ENCODE results near the gene GGACT. TPM values are rescaled to one million over a fixed set of nuclear protein-coding genes. Genes with fewer than 3 reads are reported as not detected.

Gene GGACT
- total RNA-seq, 1 donor from 2014 or later, result 4.7 TPM

DNA sequence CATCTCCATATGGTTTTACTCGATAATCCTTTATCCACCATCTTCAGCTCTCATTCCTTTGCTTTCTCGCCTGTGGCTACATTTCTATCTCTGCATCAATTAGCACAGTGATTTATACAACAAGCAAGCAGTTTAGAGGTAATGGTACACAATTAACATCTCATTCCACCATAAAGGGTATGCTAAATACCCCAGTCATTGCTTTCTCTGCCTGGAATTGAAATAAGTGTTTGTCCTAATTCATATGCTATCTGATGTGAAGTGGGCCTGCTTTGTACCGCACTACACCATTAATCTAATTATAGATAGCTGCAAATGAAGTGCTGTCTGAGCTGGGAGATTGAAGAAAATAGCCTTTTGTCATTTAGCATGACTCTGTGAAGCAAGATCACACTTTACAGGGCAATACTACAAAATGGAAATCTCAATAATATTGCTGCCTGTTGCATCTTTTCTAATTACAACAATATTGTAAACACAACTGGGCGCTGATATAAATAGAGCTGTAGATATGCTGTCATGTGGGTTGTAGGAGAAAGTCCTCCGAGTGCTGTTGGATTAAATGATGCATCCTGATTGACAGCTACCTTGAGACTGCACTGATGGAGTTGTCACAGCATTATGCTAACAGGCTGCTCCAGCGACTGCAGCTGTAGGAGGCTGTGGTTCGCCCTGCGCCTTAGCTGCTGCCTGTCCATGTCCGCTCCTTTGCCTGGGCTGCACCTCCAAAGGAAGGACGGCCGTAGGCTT, 78.2 kb downstream of the GGACT start:
- H3K27ac ChIP-seq, result no peak overlapping the region
- intact Hi-C loops (cut with DNase I), result loop anchor here (10.0 kb wide), 2 partner anchors 596 to 856 kb away; no protein-coding TSS in a partner anchor

DNA sequence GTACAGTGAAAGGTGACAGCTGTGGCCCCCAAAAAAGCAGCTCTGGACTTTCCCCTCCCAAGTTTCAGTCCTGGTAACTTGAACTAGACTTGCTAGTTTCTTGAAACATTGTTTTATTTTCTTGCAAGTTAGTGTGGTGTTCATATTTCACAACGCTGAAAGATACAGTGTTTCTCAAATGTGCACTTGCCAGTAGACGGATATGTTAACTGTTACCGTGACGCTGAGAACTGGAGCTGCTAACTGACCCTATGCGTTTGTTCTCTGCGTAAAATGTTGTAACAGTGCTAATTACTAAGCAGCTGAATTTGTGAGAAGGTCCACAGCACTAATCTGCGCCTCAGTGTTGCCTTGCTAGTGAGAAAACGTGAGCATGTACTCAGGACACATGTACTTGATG, 79.6 kb downstream of the GGACT start:
- intact Hi-C loops (cut with DNase I), result no loop called here
- DNase-seq (ENCODE audit: extremely low spot score in 2 of 2), result no peak
- no peak for TF ChIP-seq POLR2A (IDR thresholded peaks at IDR 0.05)
- TF ChIP-seq POLR2AphosphoS5 (IDR thresholded peaks at IDR 0.05; ENCODE audit: insufficient read depth in 1 of 2, low read depth in 1 of 2), result no peak
- TF ChIP-seq, protein P1, sequence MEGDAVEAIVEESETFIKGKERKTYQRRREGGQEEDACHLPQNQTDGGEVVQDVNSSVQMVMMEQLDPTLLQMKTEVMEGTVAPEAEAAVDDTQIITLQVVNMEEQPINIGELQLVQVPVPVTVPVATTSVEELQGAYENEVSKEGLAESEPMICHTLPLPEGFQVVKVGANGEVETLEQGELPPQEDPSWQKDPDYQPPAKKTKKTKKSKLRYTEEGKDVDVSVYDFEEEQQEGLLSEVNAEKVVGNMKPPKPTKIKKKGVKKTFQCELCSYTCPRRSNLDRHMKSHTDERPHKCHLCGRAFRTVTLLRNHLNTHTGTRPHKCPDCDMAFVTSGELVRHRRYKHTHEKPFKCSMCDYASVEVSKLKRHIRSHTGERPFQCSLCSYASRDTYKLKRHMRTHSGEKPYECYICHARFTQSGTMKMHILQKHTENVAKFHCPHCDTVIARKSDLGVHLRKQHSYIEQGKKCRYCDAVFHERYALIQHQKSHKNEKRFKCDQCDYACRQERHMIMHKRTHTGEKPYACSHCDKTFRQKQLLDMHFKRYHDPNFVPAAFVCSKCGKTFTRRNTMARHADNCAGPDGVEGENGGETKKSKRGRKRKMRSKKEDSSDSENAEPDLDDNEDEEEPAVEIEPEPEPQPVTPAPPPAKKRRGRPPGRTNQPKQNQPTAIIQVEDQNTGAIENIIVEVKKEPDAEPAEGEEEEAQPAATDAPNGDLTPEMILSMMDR (IDR thresholded peaks at IDR 0.05), result no peak

More for the DNA sequence above, 78.2 kb downstream of the GGACT start:
- TF ChIP-seq, protein P1 (IDR thresholded peaks at IDR 0.05), result no peak
- TF ChIP-seq POLR2AphosphoS5 (IDR thresholded peaks at IDR 0.05; ENCODE audit: insufficient read depth in 1 of 2, low read depth in 1 of 2), result no peak
- H3K4me1 ChIP-seq, result peaks cover 12% of the 10 kb centered on the region
- H3K27me3 ChIP-seq, result no peaks in the 10 kb centered on the region
- DNase-seq (ENCODE audit: extremely low spot score in 2 of 2), result no peak
- no peaks in the 10 kb centered on the region for H3K36me3 ChIP-seq
- no peak overlapping the region for H3K4me3 ChIP-seq
- H3K9me3 ChIP-seq, result no peaks in the 10 kb centered on the region

DNA sequence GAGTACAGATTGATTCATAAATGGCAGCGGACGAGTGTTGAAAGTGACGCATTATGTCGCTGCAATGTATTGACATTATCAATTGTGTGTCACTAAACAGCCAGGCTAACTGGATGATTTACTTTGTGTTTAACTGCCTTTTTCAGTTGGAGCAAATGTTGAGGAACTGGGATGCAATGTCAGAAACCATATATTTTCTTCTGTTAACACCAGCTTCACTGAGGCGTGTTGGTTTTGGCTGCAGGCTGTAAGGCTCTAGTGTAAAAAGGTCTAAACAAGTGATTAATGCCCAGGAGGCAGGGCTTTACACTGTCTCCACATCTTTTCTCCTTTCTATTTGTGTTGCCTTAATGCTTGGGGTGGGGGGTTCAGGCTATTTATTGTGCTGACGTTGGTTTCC, 80.1 kb downstream of the GGACT start:
- no peaks in the 10 kb centered on the region for H3K36me3 ChIP-seq
- H3K27me3 ChIP-seq, result no peaks in the 10 kb centered on the region
- intact Hi-C loops (cut with DNase I), result no loop called here
- peaks cover under 1% of the 10 kb centered on the region for H3K4me1 ChIP-seq
- no peak overlapping the region for H3K27ac ChIP-seq
- H3K4me3 ChIP-seq, result no peak overlapping the region
- H3K9me3 ChIP-seq, result no peaks in the 10 kb centered on the region
- DNase-seq (ENCODE audit: extremely low spot score in 2 of 2), result no peak
- TF ChIP-seq POLR2A (IDR thresholded peaks at IDR 0.05), result no peak
- TF ChIP-seq, protein P1 (IDR thresholded peaks at IDR 0.05), result no peak
- no peak for TF ChIP-seq POLR2AphosphoS5 (IDR thresholded peaks at IDR 0.05; ENCODE audit: insufficient read depth in 1 of 2, low read depth in 1 of 2)

More for the DNA sequence above, 79.6 kb downstream of the GGACT start:
- H3K36me3 ChIP-seq, result no peaks in the 10 kb centered on the region
- H3K9me3 ChIP-seq, result no peaks in the 10 kb centered on the region
- H3K27me3 ChIP-seq, result no peaks in the 10 kb centered on the region
- no peak overlapping the region for H3K27ac ChIP-seq
- H3K4me1 ChIP-seq, result peaks cover 5% of the 10 kb centered on the region
- no peak overlapping the region for H3K4me3 ChIP-seq

DNA sequence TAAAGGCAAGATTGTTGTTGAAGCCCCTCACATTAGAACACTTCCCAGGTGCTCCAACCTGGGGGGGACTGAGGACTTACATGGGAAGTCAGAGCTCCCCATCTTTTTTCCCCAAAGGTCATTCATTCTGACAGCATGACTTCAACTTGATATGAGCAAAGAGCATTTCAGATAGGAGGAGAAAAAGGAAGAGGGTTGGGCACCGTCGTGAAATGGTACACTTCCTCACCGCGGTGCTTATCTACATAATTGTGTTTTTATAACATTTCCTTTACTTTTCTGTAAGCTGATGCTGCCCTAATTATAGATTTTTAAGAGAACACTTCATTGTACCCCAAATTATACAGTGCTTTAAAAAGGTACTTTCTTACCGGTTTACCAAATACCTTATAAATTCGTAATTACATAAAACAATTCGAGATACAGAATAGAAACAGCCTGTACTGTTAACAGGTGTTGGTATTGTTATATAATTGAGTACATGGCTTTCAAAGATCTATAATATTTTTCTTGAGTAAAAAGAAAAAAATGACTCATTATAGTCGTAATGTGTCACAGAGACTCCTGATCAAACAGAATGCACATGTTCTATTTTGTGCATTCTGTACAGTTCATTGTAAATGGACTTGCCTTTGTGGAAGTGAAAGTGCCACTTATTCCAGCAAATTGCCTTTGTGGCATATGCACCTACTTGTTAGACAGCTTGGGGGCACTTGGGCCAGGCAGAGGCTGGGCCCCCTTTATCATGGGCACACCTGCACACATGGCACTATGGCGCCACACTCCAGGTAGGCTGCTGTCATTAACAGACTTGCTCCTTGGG, 81.8 kb downstream of the GGACT start:
- no peak overlapping the region for H3K4me3 ChIP-seq
- H3K36me3 ChIP-seq, result no peaks in the 10 kb centered on the region
- intact Hi-C loops (cut with DNase I), result no loop called here
- no peaks in the 10 kb centered on the region for H3K9me3 ChIP-seq
- no peaks in the 10 kb centered on the region for H3K27me3 ChIP-seq
- H3K4me1 ChIP-seq, result no peaks in the 10 kb centered on the region
- no peak for TF ChIP-seq POLR2AphosphoS5 (IDR thresholded peaks at IDR 0.05; ENCODE audit: insufficient read depth in 1 of 2, low read depth in 1 of 2)
- TF ChIP-seq, protein P1 (IDR thresholded peaks at IDR 0.05), result no peak
- no peak for TF ChIP-seq POLR2A (IDR thresholded peaks at IDR 0.05)
- H3K27ac ChIP-seq, result no peak overlapping the region
- DNase-seq (ENCODE audit: extremely low spot score in 2 of 2), result no peak

Measured in vagina (tissue), 2 donors.